Measurements from ENCODE around the gene NEURL1B.

Gene NEURL1B

DNA sequence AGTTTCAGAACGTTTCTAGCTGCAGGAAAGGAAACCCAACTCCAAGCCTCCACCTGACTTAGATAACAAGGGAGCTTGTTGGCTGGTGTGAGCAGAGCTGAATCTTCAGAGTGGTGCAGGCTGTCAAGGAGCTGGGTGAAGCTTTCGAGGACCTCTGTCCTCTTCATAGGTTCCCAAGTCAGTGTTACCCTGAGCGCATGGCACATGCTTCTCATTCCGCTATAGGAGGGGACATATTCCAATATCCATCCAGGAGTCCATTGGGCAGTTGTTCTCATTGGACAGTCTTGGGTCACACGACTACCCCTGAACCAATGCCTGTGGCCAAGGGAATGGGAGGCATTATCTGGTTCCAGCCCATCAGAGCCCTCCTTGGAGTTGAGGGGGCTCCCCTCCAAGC is 79.6 kb downstream of the NEURL1B start:
- no peak for DNase-seq

DNA sequence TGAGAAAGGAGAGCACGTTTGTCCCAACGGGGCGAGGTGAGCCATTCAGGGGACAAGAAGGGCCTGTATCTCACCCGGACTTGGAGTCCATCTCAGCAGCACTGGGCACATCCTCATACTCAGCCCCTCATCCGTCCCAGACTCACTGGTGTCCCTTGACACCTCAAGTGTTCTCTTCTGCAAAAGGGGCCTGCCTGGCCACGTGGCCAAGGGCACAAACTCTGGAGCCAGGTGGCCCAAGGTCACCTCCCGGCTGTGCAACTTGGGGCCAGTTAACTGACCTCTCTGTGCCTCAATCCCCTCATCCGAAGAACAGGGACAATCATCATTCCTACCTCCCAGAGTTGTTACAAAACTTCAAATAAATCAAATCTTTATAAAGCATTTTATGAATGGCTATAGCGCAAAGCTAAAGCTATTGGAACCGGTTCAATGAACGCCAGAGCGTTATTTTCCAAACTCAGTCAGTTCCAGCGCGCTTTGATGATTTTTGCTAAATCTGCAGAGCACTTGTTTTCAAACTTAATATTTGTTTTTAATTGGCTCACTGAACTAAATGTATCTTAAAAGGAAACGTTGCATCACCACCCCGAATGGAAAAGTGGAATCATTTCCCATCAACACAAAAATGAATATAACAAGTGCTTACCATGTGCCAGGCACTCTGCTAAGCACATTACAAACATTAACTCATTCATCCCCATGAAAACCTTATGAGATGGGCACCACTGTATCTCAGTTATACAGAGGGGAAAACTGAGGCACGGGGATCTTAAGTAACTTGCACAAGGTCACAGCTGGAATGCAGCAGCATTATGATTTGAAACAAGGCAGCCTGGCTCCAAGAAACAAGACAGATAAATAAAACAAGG is 80.6 kb downstream of the NEURL1B start:
- DNase-seq, result no peak

DNA sequence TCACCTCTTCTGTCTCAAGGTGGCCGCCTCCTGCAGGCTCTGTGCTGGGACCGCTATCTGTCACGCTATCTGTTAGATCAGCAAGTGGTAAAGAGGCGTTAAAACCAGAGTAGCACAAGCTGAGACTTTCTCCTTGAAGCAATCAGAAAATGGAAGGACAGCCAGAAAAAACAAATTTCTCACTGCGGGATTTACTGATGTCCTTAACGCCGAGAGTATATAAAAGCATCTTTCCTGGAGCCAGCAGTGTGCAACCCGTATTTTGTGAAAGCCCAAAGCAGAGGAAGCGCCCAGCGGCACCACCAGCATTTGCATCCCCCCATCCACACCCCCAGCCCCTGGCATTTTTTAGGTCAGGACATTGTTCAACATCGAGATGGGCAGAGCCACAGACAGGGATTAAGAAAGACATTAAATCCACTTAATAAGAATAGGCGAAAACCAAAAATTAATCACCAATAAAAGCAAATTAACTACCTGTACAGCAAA is 81.3 kb downstream of the NEURL1B start:
- DNase-seq, result no peak

DNA sequence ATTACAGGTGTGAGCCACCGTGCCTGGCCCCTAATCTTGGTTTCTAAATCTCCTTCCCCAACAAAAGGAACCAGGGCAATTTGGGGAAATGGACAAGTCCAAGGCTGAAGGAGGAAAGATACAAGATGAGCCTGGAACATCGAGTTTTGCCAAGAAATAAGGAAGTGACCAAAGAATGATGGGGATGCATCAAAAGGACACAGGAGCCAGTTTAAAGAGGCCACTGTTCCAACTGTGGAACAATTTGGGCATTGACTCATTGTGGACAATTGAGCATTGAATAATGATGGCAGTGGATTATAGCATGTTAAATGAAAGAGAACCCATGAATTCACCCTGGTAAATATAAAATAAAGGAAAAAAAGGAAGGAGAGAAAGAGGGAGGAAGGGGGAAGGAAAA is 82.4 kb downstream of the NEURL1B start:
- DNase-seq, result no peak

DNA sequence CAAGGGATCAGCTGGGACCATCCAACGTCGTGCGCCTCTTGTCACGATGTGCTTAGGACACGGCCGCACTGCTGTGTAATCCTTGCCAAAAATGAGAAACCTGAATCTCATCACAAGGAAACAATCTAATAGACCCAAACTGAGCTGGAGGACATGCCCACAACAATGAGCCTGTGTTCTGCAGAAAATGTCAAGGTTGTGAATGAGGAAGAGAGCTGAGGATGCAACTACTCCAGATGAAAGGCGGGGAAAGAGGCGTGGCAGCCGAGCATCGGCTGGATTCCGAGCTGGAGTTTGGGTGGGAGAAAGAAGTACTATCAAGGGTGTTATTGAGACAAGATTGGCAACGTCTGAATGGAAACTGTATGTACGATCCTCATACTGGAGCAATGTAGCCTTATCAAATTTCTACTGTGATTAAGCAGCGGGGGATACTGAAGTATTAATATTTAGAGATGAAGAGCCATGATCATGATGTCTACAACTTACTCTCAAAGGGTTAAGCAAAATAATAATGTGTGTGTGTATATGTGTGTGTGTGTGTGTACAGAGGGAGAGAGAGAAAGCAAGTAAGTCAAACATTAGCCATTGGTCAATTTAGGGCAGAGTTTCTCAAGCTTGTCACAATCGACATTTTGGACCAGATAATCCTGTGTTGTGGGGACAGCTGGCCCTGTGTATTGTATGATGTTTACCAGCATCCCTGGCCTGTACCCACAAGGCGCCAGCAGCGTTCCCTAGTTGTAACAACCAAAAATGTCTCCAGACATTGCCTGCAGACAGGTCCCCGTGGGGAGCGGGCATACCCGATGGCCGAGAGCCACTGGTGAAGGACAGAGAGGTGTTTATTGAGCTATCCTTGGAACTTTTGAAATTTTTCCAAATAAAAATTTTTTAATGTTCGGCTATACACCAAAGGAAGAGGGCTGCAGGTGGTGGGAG is 83.5 kb downstream of the NEURL1B start:
- no peak for DNase-seq

DNA sequence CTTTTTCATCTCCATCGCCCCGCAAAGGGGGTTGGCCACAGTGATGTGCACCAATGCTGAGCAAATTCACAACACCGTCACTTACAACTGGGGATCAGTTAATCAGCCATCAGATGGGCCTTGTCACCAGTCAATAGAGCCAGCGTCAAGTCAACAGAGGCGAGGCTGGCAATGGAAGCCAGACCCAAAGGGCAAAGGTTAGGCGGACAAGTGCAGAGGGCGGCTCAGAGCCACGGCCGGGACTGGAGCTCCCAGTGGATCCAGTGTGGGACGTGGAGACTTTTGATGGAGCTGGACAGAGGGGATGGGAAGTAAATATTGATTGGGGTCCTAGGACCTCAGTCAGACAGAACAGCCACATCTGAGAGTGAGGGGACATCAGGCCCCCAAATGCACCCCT is 84.2 kb downstream of the NEURL1B start:
- DNase-seq, result no peak

DNA sequence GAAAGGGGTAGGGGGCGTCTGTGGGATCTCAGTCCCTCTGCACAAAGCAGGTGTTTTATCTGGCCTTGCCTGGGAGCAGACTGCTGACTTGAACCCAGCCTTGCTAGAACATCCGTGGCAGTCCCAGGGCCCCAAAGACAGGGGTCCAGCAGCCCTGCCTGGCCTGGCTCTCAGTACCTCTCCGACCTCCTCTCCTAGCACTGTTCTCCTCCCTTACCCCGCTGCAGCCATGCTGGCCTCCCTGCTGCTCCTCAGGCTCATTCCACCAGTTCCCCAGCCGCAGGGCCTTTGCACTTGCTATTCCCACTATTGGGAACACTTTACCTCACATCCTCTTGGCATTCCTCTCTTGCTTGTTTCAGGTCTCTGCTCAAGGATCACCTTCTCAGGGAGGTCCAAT is 84.7 kb downstream of the NEURL1B start:
- no peak for DNase-seq

DNA sequence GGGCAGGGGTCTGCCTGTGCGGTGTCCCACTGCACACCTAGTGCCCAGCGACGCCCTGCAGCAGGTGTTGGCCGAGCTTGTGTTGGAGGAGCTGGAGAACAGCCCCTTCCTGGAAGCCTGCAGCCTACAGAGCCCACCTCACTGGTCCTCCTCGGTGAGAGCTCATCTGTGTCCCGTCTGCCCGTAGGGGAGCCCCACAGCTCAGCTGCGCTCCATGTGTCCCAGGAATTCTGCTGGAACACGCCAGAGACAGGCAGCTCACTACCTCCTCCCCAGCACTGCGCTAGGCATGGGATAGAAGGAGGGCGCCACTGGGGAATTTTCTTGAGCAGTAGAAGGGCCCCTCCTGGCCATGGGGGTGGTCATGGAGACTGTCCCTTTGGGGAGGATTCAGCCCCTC is 85.9 kb downstream of the NEURL1B start:
- no peak for DNase-seq

DNA sequence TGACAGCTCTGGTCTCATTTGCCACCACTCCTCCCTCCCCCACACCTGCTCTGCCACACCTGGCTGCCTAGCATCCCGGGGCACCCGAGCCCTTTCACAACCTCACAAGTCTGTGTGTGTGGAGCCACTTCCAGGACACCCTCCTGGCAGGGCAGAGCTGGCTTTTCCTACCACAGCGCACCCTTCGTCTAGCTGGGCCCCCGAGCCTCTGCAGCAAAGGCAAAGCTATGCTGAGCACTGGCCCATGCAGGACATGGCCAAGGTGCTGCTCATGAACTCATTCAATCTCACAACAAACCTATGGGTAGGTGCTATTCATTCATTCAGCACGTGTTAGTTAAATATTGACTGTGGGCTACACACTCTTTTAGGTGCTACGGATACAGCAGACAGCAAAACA is 86.5 kb downstream of the NEURL1B start:
- no peak for DNase-seq

DNA sequence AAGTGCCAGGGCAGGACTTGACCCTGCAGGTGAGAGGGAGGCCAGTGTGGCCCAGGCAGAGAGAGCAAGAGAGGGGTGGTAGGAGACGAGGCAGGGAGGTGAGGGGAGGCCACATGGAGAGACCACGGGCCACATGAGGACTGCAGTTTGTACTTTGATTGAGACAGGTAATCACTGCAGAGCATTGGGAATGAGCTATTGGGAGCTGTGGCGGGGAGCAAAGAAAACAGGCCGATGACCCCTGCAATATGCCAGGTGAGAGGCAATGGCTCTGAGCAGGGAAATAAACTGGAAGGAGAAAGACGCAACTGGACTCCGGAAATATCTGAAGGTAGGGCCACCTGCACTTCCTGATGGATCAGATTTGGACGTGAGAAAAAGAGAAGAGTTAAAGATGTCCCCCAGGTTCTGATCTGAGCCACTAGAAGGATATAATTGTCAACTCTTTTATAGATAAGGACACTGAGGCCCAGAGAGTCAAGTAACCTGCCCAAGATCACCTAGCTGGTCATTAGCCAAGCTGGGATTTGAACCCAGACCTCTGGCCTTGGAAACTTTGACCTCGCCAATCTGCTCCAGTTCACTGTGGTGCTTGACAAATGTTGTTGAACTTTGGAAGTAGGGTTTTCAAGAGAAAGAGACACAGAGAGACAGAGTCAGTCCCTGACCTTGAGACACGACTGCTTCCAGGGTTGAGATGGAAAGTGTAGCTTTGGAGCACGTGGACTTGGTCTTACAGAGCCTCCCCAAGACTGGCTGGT is 87.6 kb downstream of the NEURL1B start:
- DNase-seq, result no peak

DNA sequence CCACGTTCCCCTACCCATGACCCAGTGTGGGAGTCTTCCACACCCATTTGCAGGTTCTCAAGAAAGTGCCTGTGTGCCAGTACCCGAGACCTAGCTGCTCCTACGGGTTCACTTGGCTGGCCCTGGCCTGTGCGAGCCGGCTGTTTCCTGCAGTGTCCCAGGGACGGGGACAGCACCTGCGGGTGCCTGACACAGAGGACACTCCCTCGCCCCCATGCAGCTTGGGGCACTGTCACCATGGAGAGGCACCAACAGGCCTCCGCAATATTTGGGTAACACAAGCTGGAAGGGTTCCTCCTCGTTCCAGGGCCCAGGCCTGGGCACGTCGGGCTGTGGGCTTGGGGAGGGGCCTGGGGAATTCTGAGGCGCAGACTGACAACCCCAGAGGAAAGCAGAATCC is 88.5 kb downstream of the NEURL1B start:
- no peak for DNase-seq

DNA sequence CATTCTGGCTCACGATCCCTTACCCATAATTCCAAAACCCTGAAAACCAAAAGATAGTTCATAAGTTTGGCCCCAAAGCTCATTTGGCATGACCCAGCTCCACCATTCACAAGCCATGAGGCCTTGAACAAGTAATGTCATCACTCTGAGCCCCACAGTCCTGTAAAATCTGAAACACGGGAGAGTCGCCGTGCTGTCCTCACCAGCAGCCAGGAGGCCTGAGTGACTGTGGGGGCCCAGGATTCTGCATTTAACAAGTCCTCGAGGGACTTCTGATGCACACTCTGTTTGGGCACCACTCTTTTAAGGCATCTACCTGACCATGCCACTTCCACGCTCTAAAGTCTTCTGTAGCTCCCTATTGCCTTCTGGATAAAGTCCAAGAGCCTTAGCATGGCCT is 89.2 kb downstream of the NEURL1B start:
- no peak for DNase-seq

DNA sequence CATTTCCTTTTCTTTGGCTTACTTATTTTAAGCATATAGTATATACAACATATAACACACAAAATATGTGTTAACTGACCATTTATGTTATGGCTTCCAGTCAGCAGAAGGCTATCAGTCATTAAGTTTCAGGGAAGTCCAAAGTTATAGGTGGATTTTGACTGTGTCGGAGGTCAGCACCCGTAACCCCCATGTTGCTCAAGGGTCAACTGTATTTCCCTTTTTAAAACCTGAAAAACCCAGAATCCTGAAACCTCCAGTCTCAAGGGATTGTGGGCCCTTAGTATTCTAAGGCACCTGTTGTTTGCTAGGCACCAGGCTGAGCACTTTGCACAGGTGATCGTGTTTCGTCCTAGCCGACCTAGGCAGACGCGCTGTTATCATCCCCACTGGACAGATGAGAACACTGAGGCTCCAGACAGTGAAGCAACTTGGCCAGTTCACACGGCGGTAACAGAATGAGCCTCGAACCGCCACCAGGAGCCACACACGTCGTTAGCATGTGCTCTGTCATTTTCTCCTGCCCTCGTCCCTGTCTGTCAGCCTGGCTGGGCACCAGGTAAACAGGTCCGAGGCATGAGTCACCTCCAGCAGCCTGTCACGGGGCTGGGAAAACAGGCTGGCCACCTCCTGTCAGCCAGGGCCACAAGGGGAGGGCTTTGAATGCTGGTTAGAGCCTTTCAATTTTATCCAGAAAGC is 90.1 kb downstream of the NEURL1B start:
- DNase-seq, result no peak

DNA sequence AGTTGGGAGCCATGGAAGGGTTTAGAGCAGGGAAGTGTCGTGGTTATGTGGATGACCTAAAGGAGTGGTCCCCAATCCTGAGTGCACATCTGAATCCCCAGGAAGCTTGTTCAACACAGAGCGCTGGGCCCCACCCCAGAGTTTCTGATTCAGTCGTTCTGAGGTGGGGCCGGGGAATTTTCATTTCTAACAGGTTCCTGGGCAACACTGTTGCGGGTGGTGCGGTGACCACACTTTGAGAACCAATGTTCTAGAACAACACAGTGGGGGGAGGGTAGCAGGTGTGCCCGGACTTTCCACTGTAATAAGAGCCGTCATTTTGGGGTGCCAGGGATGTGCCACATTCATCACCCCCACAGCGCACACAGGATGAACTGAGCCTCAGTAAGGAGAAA is 90.6 kb downstream of the NEURL1B start:
- no peak for DNase-seq

DNA sequence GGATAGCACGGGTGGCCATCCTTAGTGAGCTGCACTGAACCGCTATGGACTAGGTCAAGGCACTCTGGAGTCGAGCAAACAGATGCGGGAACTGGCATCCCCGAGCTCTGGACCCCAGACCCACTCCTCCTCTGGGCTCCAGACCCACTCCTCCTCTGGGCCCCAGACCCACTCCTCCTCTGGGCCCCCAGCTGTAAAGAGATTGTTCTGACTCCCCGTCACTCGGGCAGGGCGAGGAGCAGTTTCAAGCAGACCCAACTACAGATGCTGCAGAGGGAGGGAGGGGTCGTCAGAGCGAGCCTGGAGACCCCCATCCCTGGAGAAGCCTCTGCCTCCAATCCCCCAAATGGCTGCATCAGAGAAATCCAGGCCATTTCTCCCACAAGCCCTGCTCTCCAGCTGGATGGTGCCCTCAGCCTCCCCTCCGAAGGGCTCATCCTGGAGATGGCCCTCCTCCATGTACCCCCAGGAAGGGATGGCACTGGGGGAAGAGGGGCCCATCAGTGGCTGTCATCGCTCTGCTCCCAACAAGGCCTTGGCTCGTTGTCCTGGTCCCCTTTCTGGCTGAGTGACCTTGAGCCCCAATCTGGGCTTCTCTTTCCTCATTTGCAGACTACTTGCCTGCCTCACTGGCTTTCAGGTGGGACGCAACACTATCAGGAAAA is 91.3 kb downstream of the NEURL1B start:
- DNase-seq, result no peak

DNA sequence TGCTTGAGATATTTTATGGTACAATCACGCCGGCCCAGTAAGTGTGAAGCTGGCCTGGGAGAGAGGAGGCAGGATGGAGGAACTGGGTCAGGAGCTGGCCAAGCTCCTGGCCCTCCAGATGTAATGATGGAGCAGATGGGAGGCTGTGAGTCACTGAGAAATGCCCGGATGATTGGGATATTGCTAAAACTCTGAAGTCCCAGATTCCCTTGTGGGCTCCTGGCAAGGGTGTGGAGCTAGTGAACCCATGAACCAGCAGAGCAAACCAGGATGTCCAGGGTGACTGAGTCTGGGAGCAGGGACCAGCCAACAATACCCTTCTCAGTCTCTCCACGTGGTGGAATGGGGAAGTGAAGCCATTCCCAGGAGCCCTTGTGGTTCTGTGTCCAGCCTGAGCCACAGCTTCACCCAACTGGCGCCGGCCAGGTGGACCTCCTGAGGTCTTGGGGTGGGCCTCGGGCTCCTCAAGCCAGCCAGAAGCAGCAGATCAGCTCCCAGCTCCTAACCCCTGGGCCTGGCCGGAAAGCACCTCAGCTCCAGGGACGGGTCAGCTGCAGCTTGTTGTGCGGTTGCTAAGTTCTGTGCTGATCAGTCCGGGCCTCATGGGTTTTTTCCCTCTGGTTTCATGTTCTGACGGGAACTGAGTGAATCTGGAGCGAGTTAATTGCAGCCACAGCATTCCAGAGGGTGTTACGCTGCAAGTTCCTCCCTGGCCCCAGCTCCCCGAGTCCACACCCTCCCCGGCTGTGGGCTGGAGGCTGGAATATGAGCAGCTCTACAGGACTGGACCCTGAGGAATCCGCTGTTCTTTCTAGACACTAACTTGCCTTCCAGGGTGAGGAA is 92.3 kb downstream of the NEURL1B start:
- no peak for DNase-seq

DNA sequence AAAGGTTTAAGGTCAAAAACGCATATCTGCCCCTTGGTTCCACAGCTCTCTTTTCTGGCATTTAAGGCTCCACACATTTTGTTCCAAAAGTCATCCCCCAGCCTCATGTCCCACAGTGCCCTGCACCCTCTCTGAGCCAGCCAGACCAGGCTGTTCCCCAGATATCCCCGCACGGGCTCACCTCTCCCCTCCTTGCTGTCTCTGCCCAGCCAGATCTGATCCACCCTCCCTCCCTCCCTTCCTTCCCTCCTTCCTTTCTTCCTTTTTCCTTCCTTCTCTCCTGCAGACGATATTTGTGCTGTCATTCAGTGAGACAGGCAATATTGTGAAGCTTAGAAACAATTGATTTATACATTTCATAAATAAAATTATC is 92.9 kb downstream of the NEURL1B start:
- DNase-seq, result no peak

DNA sequence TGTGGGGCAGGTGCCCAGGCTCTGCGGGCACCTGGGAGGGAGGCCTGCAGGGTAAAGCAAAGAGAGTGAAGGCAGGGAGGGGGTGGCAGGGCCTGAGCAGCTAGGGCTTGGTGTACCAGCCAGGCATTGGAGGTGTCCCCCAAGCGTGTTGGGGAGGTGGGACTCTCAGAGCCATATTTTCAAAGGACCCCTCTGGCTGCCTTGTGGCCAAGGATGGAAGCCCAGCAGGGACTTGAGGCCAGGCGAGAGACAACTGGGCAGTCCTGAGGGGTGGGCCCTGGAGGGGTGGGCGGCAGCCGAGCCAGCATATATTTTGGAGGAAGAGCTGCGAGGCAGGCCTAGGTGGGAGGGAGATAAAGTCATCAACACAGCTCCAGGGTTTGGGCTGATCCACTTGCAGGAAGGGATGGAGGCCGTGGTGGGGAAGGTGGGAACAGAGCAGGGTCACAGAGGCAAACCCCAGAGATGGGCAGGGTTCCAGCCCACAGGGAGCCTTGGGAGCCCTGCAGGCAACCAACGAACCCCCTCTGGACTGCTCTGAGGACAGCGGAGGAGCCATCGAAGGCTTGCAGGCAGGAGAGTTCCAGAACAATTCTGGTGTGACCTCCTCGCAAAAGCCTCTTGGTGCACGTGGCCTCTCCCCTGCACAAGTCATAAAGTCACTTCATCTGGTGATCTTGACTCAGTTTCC is 94.2 kb downstream of the NEURL1B start:
- DNase-seq, result no peak

DNA sequence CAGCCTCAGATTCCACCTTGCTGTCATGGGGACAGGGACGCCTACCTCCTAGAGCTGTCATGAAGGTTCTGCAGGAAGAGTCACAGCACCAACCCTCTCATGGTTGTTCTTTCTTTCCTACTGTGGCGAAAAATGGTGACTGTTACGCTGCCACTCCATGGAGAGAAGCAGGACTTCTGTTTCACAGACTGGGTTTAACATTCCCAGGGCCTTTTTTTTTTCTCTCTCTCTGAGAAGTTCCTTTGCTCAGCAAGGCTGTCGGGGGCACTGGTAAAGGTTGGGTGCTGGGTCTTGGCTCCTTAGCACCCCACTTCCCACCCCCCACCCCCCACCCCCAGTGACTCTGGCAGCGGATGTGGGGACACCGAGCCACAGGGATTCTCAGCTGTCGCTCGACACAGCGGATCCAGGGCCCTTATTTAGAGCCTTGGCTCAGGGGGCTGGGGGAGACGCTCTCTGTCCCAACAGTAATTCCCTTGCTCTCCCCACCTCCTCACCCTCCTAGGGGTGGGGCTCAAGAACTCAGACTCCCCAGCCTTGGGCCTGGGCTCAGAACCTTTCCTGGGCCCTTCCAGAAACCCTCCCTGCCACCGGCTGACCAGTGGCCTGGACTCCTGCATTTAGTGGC is 95.6 kb downstream of the NEURL1B start:
- no peak for DNase-seq

DNA sequence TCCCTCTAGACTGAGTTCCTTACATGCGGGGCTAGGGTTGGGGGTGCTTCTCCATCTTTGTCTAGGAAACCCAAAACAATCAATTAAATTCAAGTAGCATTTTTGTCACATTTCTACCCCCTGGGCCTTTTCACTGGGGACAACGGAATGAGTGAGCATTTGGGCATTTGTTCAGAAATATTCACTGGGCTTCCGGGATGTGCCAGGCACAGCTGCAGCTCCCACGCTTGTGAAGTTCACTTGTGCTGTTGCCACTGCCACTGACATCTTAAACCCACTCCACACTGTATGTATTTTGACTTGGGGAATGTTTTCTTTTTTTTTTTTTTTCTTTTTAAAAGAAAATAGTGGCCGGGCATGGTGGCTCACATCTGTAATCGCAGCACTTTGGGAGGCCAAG is 98.3 kb downstream of the NEURL1B start:
- no peak for DNase-seq
